Glomerular endothelial cell (primary cell): Measurements from ENCODE around the gene ZMYM3. TPM values are rescaled to one million over a fixed set of nuclear protein-coding genes. Genes with fewer than 3 reads are reported as not detected.
"Not testable (repeated sequence)": the region's sequence is repeated elsewhere in the genome, so short reads cannot be mapped to it uniquely, and the experiment has no call there.

Experiments
- DNase-seq: peaks from one replicate; pipeline ENCODE4 v3.0.0-alpha.2; 2011; ENCODE audit warnings: low read depth, low spot score; ENCODE audit errors: extremely low read depth
- total RNA-seq: library from RNA; depleted of rRNA; stranded (reverse); fragments of >200 nt; gene quantifications from 2 replicates; pipeline ENCODE4 v1.2.3, GENCODE V29; 2015

ZMYM3 gene
- total RNA-seq: 25.1 and 30.7 TPM in 2 replicates

DNA sequence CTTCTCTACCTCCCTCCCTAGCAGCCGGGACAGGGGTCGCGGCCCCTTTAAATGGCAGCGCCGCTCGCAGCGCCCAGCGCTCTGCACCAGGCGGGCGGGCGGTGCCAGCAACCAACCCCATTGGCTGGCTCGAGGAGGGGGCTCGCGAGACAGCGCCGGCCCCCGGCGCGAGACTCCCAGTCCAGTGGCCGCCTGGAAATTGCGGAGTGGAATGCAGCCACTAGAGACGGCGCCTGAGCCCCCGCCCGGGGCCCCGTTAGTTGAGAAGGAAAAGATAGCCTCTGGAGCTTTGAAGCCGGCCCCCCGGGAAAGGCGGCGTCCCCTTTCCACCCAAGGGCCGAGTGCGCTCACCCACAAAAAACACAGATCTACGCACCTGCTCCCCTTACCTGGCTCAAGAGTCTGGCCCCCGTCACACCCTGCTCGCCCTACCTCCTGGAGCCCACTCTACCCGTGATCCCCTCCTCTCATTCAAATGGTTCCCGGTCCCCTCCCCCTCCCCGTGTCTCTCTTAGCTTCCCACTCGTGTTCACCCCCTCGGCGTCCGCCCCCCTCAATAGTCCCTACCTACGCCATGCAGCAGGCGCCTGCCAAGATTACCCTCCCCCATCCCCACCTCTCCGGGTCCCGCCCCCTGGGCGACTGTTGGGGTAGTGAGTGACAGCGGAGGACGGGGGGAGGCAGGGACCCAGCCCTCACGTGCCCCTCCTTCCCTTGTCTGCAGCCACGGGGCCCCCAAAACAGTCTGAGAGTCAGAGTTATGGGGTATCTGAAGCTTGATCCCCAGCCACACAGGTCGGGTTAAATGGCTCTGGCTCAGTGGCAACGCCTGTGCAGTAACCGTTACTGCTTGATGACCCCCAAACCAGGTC is at the start of gene ZMYM3:
TSS of gene ZMYM3 (minus strand) at position 49 of the 872 bp plus-strand sequence. CDS start 885 bp downstream, outside the sequence.
- DNase-seq: no peak

DNA sequence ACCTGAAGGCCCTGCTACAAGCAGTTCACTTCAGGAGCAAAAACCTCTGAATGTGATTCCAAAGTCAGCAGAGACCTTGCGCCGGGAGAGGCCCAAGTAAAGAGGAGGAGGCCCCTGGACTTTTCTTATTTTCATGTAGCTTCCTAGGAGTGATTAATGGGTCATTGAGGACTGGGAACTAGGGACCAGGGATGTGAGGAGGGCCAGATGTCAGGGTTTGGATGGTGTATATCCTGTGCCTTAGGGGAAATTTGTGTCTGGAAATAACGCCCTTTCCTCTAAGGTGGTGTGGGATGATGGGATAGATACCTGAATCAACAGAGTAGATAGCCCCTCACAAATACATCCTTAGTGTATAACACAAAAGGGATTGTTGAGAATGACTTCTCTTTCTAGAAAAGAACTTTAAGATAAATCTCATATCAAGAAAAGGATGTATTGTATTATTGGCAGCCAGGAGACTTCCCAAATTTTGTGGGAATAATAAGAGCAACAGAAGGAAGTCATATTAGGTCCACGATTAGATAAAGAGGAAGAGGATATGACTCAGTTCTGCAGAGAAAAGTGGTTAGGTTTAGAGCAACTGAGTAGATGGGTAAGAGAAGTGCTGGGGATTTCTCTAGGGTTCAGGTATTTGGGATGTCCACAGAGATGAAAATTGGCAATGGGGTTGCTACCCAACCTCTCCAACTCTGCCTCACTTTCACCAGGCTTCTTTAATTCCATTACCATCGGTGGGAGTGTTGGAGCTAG is 48.7 kb upstream of the ZMYM3 start:
- DNase-seq: no peak

DNA sequence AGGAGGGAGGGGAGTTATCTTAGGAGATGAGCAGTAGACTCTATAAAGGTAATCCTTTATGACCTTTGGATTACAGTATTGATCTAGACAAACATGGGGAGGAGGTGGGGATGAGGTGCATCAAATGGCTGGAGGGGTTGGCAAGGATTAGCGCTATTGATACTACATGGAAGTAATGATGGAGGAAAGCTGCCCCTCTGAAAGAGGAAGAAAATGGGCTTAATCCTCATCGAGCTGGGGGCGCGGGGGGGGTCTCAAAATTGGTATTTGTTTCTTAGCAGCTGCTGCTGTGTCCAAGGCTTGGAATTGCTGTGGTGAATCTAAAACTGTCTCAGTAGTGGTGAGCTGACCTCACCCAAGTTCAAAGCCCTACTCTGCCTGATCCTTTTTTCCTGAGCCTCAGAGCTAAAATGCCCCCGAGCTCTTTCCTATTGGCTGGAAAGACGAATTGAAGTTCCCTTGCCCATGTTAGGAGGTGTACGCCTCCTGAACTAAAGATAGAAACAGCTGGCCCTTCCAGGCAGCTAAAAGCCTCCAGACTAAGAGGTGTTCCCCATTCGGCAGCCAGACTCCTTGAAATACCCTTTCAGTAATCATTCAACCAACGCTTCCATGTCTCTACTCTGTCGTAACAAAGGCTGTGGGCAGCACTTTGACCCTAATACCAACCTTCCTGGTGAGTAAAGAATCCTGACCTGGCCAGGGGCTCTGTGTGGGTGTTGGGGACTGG is 47.4 kb upstream of the ZMYM3 start, which contains the start of gene ITGB1BP2:
TSS of gene ITGB1BP2 (plus strand) at position 556 of the 730 bp plus-strand sequence. CDS start at position 613, 57 bp downstream.
- DNase-seq: no peak

DNA sequence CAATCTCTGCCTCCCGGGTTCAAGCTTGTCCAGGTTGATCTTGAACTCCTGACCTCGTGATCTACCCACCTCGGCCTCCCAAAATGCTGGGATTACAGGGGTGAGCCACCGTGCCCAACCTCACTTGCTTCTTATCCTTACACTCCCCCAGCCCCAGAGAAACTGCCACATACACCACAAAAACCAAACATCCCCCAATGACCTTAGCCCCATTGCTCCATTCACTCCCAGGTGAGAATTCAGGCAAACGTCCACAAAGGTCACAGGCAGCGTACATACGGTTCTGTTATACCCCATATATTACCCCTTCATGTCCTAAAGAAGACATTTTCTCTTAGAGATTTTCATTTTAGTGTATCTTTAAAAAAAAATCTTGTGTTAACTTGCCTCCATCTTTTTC is 46.6 kb upstream of the ZMYM3 start:
- not testable (repeated sequence) for DNase-seq

DNA sequence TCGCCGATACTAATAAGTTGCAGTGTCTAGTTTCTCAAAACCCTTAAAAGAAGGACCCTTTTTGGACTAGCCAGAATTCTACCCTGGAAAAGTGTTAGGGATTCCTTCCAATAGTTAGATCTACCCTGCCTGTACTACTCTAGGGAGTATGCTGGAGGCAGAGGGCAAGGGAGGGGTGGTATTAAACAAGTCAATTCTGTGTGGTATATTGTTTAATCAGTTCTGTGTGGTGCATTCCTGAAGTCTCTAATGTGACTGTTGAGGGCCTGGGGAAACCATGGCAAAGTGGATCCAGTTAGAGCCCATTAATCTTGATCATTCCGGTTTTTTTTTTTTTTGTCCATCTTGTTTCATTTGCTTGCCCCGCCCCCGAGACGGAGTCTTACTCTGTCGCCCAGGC is 46.1 kb upstream of the ZMYM3 start:
- not testable (repeated sequence) for DNase-seq

DNA sequence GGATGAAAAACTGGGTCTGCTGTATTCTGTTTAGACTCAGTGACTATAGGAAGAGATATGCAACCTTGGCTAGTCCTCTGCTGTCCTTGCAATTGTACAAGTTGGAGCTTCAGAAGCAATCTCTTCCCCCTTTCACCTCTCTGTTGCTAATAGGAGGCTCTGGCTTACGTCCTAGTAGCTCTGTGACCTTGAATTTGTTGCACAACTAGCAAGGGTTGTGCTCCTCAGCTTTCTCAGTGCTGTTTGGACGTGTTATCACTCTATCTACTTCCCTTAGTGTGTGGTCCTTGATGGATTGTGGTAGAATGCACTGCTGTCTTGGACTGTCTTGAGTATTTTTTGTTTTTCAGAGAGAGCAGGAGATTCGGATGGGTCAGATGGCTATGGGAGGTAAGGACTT is 44.2 kb upstream of the ZMYM3 start:
- no peak for DNase-seq

DNA sequence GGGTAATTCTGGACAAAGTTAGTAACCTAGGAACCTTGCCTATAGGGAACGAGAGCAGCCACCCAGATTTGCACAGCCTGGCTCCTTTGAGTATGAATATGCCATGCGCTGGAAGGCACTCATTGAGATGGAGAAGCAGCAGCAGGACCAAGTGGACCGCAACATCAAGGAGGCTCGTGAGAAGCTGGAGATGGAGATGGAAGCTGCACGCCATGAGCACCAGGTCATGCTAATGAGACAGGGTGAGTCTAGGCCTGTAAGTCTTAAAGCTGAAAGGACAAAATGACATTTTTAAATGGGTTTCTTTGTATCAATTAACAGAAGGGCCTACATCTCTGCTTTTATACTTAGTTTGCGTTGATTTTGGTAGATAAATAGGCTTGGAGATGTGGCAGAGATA is 42.9 kb upstream of the ZMYM3 start:
- no peak for DNase-seq

DNA sequence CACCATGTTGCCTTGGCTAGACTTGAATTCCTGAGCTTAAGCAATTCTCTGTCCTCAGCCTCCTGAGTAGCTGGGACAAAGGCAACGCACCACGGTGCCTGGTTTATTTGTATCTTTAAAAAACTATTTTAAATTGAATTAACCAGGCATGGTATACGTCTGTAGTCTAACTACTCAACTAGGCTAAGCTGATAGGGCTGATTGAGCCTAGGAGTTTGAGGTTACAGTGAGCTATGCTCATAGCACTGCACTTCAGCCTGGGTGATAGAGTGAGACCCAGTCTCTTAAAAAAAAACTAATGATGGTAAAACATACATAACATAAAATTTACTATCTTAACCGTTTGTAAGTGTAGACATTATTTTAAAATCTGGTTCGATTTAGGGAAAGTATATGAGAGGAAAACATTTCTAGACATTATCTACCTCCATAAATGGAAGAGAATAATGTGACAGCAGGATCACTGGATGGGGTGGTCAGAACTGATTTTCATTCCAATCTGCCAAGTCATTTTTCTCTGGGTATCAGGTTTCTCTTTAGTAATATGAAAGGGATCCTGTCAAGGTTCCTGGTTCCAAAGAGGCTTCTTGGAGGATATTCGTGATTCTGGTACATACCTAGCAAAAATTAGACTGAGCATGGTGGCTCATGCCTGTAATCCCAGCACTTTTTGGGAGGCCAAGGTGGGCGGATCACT is 38.9 kb upstream of the ZMYM3 start:
- no peak for DNase-seq

DNA sequence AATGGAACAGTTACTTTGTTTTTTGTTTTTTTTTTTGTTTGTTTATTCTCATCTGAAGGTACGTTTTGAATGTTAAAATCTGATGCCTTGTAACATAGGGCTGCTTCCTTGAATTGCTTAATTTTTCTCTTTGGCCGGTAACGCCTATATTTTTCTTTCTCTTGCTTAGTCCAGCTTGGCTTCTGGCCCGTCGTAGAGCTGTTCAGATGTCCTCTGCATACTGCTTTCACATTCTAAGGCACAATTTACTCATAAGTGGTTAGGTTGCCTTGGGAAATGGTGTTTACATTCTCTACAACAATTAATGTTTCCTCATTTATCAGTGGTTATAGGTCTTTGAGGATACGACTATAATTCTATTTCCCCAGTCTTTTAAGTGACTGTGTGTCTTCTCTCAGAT is 37.4 kb upstream of the ZMYM3 start:
- no peak for DNase-seq

DNA sequence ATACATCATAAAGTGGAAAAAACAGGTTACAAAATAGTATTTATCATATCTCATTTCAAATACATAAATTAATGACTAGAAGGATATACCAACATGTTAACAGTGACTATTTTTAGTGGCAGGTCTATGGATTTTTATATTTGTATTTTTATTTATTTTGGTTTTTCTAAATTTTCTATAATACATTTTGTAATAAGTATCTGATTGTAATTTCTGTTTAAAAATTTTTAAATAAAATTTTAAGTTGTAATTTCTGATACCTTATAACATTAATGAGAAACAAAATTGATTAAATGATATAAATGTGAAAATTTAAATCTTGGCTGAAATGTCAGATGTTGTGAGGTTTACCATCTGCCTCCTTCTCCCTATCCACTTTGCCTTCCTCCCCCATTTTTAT is 32.0 kb upstream of the ZMYM3 start:
- DNase-seq: no peak

DNA sequence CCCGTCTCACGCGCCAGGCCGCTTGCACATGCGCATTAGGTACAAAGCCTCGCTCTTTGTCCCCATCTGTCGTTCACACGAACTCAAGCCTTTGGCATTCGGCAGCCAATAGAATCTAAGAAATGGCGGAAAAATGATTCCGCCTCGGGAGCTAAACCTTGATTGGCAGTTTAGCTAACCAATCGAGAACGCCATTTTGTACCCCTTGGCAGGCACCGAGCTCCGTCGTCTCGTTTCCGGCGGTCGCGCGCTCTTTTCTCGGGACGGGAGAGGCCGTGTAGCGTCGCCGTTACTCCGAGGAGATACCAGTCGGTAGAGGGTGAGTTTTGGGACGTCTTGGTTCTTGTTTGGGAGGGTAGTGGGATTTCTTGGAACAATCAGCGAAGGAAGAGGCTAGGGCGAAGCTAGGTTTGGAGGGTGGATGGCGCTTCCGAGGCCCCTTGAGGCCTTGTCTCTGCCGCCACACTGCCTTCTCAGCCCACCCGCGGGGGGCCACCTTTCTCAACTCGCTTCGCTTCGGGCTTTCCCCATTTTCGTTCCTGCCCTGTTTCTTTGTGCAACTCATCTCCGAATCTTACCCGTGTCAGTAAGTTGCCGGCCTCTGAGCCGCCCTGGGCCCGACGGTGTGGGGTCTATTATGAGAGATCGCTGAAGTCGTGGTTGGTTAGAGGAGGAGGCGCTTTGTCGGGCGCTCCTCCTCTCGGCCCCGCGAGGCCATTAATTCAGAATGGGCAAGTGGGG is 29.6 kb upstream of the ZMYM3 start, which contains the start of gene NONO:
TSS of gene NONO (plus strand) at position 233 of the 741 bp plus-strand sequence. CDS start 7,003 bp downstream, outside the sequence.
- DNase-seq: peak; percentile 96

DNA sequence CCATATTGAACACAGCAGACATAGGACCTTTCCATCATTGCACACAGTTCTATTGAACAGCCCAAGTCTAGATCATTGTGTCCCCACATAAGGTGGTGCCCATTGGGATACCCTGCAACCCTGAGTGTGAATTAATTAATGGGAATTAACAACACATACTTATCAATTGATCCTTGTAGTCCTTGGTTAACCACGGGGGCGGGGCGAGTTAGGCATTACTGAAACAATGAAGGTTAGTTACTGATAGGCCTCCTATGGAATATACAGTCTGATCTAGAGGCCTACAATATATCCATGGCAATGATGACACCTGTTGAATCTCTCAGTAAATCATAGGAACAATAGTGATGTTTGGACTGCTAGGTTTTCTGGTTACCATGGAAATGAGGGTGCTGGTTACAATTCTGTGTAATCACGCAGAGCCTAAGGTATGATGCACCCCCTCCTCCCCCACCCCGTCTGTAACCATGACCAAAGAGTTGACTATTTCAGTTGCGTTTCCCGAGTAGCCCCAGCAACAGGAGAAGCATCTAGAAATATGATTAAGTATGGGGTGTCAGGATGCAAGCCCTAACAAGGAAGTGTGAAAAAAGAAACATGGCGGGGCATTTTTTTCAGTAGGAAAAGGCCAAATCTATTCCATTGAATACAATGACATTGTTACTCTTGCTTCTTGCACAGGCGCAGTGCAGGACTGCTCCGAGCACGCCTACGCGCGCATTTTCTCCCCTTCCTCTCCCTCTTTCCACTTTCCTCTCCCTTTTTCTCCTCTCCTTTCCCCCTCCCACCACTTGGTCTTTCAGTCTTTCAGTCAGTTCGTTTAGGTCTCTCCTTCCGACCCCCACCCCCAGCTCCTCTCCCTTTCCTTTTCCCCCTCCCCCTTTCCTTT is 28.8 kb upstream of the ZMYM3 start:
- no peak for DNase-seq

DNA sequence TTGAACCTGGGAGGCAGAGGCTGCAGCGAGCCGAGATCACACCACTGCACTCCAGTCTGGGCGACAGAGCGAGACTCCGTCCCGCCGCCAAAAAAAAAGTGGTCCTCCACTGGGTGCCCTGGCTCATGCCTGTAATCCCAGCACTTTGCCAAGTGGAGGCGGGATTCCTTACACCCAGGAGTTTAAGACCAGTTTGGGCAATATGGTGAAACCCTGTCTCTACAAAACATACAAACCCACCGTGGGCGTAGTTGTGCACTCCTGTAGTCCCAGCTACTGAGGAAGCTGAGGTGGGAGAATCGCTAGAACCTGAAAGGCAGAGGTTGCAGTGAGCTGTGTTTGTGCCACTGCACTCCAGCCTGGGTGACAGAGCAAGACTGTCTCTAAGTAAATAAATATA is 27.4 kb upstream of the ZMYM3 start:
- DNase-seq: not testable (repeated sequence)

DNA sequence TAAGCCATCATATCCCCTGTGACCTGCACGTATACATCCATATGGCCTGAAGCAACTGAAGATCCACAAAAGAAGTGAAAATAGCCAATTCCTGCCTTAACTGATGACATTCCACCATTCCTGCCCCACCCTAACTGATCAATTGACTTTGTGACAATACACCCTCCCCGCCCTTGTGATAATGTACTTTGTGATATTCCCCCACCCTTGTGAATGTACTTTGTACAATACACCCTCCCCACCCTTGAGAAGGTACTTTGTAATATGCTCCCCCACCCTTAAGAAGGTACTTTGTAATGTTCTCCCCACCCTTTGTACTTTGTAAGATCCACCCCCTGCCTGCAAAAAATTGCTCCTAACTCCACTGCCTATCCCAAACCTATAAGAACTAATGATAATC is 18.4 kb upstream of the ZMYM3 start:
- not testable (repeated sequence) for DNase-seq

DNA sequence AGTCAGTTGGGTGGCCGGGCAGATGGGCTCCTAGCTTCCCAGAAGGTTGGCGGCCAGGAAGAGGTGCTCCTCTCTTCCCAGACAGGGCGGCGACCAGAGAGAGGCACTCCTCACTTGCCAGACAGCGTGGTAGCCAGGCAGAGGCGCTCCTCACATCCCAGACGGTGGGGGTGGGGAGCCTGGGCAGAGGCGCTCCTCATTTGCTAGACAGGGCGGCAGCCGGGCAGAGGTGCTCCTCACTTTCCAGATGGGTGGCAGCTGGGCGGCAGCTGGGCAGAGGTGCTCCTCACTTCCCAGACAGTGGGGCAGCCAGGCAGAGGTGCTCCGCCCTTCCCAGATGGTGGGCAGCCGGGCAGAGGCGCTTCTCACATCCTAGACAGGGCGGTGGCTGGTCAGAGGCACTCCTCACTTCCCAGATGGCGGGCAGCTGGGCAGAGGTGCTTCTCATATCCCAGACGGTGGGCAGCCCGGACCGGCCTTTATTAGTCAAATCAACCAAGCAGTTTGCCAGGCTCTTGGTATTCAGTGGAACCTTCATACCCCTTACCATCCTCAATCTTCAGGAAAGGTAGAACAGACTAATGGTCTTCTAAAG is 16.0 kb upstream of the ZMYM3 start:
- no peak for DNase-seq

DNA sequence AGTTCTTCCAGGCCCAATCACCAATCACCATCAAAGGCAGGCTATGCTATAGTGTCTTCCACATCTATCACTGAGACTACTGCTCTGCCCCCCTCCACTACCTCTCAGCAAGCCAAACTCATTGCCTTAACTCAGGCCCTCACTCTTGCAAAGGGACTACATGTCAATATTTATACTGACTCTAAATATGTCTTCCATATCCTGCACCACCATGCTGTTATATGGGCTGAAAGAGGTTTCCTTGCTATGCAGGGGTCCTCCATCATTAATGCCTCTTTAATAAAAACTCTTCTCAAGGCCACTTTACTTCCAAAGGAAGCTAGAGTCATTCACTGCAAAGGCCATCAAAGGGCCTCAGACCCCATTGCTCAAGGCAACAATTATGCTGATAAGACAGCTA is 14.7 kb upstream of the ZMYM3 start:
- DNase-seq: not testable (repeated sequence)

DNA sequence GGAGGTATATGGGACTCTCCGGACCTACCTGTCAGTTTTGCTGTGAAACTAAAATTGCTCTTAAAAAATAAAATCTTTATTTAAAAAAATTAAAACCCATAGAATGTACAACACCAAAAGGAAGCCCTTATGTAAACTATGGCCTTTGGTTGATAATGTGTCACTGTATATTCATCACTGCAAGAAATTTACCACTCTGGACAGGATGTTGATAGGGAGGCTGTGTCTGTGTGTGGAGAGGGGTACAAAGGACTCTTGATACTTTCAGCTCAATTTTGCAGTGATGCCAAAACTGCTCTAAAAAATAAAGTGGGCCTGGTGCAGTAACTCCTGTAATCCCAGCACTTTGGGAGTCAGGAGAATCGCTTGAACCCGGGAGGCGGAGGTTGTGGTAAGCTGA is 2.9 kb upstream of the ZMYM3 start:
- DNase-seq: no peak

DNA sequence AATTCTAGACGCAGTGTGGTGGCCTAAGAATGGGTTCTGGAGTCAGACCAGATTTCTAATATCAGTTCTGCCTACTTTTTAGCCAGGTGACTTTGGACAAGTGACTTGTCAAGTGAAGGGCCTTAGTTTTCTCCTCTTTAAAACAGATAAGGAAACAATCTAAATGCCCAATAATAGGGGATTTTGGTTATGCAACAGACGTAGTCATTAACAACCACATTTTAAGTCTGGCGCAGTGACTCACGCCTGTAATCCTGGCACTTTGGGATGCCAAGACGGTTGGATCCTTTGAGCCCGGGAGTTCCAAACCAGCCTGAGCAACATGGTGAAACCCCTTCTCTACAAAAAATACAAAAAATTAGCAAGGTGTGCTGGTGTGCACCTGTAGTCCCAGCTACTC is 2.1 kb upstream of the ZMYM3 start:
- DNase-seq: no peak
